Activated CD8-positive, alpha-beta memory T cell treated with anti-CD3 and anti-CD28 coated beads for 36 hours (primary cell): Measurements from ENCODE around the gene CD300LF. TPM values are rescaled to one million over a fixed set of nuclear protein-coding genes. Genes with fewer than 3 reads are reported as not detected.

ENCODE experiments used
- CTCF ChIA-PET: fragments of 350-600 bp; sonication (Branson Sonifier 250); formaldehyde crosslinking; loops from one replicate; lab custom pipeline; 2021; ENCODE audit warnings: antibody characterized with exemption; lab: Charles Lee
- POLR2A ChIA-PET: fragments of 350-600 bp; sonication (Branson Sonifier 250); formaldehyde crosslinking; loops from one replicate; lab custom pipeline; 2021; ENCODE audit warnings: antibody characterized with exemption; lab: Charles Lee
- total RNA-seq, 2 experiments: library from RNA; stranded (reverse); gene quantifications; one replicate each; pipeline ENCODE4 v1.2.3, GENCODE V29; 2021

CD300LF gene
- total RNA-seq, 2 experiments from 2014 or later: not detected

- CTCF ChIA-PET: interaction anchor here (0.7 to 6.5 kb wide), 22 partner anchors 8 to 127 kb away, joined by 3 to 78 read pairs (median 4); partner anchors contain the start of gene NAT9
- POLR2A ChIA-PET: interaction anchor here (0.8 to 1.0 kb wide), 4 partner anchors 11 to 112 kb away, joined by 3 to 6 read pairs (median 4); no protein-coding TSS in a partner anchor
These were observed 25.6 kb upstream of the CD300LF start for GRCh38 chr17:74738051-74738996.

- ChIA-PET POLR2A (interaction anchor here (0.6 to 1.0 kb wide), 2 partner anchors 80 to 167 kb away, joined by 3 to 4 read pairs; no protein-coding TSS in a partner anchor), CTCF (interaction anchor here (0.8 to 6.5 kb wide), 25 partner anchors 8 to 171 kb away, joined by 3 to 78 read pairs (median 4); no protein-coding TSS in a partner anchor)
These were observed 24.8 kb upstream of the CD300LF start for GRCh38 chr17:74737299-74738050.

GRCh38 chr17:74736513-74737298, 24.0 kb upstream of the CD300LF start, which contains the start of gene RAB37:
Gene RAB37 (plus strand): TSS chr17:74737256. CDS start chr17:74737273, 17 bp downstream.
- ChIA-PET POLR2A (interaction anchor here (0.6 to 1.3 kb wide), 2 partner anchors 79 to 167 kb away, joined by 3 to 4 read pairs; no protein-coding TSS in a partner anchor), CTCF (interaction anchor here (0.7 to 6.5 kb wide), 24 partner anchors 9 to 356 kb away, joined by 3 to 78 read pairs (median 4); no protein-coding TSS in a partner anchor)

GRCh38 chr17:74734256-74734655, 21.5 kb upstream of the CD300LF start:
- CTCF ChIA-PET: interaction anchor here (4.8 to 6.5 kb wide), 2 partner anchors 12 to 76 kb away, joined by 34 to 78 read pairs; no protein-coding TSS in a partner anchor
- POLR2A ChIA-PET: no interaction called here

GRCh38 chr17:74733365-74734122, 20.8 kb upstream of the CD300LF start:
- POLR2A ChIA-PET: no interaction called here
- CTCF ChIA-PET: interaction anchor here (6.5 kb wide), 1 partner anchor 76 kb away, joined by 78 read pairs; no protein-coding TSS in a partner anchor

- POLR2A ChIA-PET: no interaction called here
- CTCF ChIA-PET: interaction anchor here (0.7 kb wide), 1 partner anchor 39 kb away, joined by 3 read pairs; no protein-coding TSS in a partner anchor
These were observed 19.5 kb upstream of the CD300LF start for GRCh38 chr17:74732042-74732867.

- ChIA-PET CTCF (no interaction called here), POLR2A (no interaction called here)
These were observed 18.6 kb upstream of the CD300LF start for GRCh38 chr17:74731347-74731605.

- CTCF ChIA-PET: no interaction called here
- POLR2A ChIA-PET: no interaction called here
These were observed 18.0 kb upstream of the CD300LF start for GRCh38 chr17:74730491-74731346.

GRCh38 chr17:74729866-74730265, 17.1 kb upstream of the CD300LF start:
- ChIA-PET CTCF (interaction anchor here (0.7 to 1.1 kb wide), 3 partner anchors 8 to 72 kb away, joined by 3 to 4 read pairs (median 4); no protein-coding TSS in a partner anchor), POLR2A (no interaction called here)

GRCh38 chr17:74729368-74729767, 16.6 kb upstream of the CD300LF start:
- ChIA-PET POLR2A (no interaction called here), CTCF (interaction anchor here (0.7 to 1.1 kb wide), 3 partner anchors 9 to 72 kb away, joined by 3 to 4 read pairs (median 4); no protein-coding TSS in a partner anchor)

GRCh38 chr17:74728702-74729075, 16.0 kb upstream of the CD300LF start:
- ChIA-PET CTCF (no interaction called here), POLR2A (no interaction called here)

- CTCF ChIA-PET: no interaction called here
- POLR2A ChIA-PET: no interaction called here
These were observed 15.4 kb upstream of the CD300LF start for GRCh38 chr17:74728033-74728701.

- POLR2A ChIA-PET: no interaction called here
- CTCF ChIA-PET: interaction anchor here (0.8 to 1.3 kb wide), 3 partner anchors 13 to 68 kb away, joined by 3 to 9 read pairs (median 6); no protein-coding TSS in a partner anchor
These were observed 12.4 kb upstream of the CD300LF start for GRCh38 chr17:74725111-74725510.

- POLR2A ChIA-PET: no interaction called here
- CTCF ChIA-PET: interaction anchor here (0.7 kb wide), 1 partner anchor 357 kb away, joined by 3 read pairs; no protein-coding TSS in a partner anchor
These were observed 11.2 kb upstream of the CD300LF start for GRCh38 chr17:74723891-74724290.

- POLR2A ChIA-PET: no interaction called here
- CTCF ChIA-PET: interaction anchor here (0.7 to 0.9 kb wide), 2 partner anchors 66 to 177 kb away, joined by 3 read pairs; no protein-coding TSS in a partner anchor
These were observed 10.1 kb upstream of the CD300LF start for GRCh38 chr17:74722782-74723181.
